ENCODE results near the gene C12orf56. TPM values are rescaled to one million over a fixed set of nuclear protein-coding genes. Genes with fewer than 3 reads are reported as not detected.
"Not testable (repeated sequence)": the region's sequence is repeated elsewhere in the genome, so short reads cannot be mapped to it uniquely, and the experiment has no call there.

C12orf56 gene
- total RNA-seq, 1 donor from 2014 or later, result 0.29 TPM

GRCh38 chr12:64221651-64222008, 168.9 kb downstream of the C12orf56 start:
- no peak for TF ChIP-seq CTCF (conservative IDR thresholded peaks at IDR 0.05; ENCODE audit: low read depth, low read length)

GRCh38 chr12:64220046-64220445, 170.5 kb downstream of the C12orf56 start:
- no peak for TF ChIP-seq CTCF (conservative IDR thresholded peaks at IDR 0.05; ENCODE audit: low read depth, low read length)
- H3K4me3 ChIP-seq (ENCODE audit: low read depth, low read length), result no peak overlapping the region
- DNase-seq (ENCODE audit: low read depth), result no peak

More at GRCh38 chr12:64221651-64222008, 168.9 kb downstream of the C12orf56 start:
- peak overlapping the region; percentile 94 for H3K4me3 ChIP-seq (ENCODE audit: low read depth, low read length)
- peak; percentile 47 for DNase-seq (ENCODE audit: low read depth)

- DNase-seq (ENCODE audit: low read depth), result no peak
- no peak for TF ChIP-seq CTCF (conservative IDR thresholded peaks at IDR 0.05; ENCODE audit: low read depth, low read length)
- no peak overlapping the region for H3K4me3 ChIP-seq (ENCODE audit: low read depth, low read length)
Measured at GRCh38 chr12:64219145-64219544, 171.4 kb downstream of the C12orf56 start.

GRCh38 chr12:64218597-64218996, 172.0 kb downstream of the C12orf56 start:
- TF ChIP-seq CTCF (conservative IDR thresholded peaks at IDR 0.05; ENCODE audit: low read depth, low read length), result no peak
- no peak overlapping the region for H3K4me3 ChIP-seq (ENCODE audit: low read depth, low read length)
- no peak for DNase-seq (ENCODE audit: low read depth)

- DNase-seq (ENCODE audit: low read depth); H3K4me3 ChIP-seq (ENCODE audit: low read depth, low read length): not testable (repeated sequence)
Measured at GRCh38 chr12:64217643-64218042, 172.9 kb downstream of the C12orf56 start.

- TF ChIP-seq CTCF (conservative IDR thresholded peaks at IDR 0.05; ENCODE audit: low read depth, low read length), result no peak
- no peak for DNase-seq (ENCODE audit: low read depth)
- H3K4me3 ChIP-seq (ENCODE audit: low read depth, low read length), result no peak overlapping the region
Measured at GRCh38 chr12:64216239-64216638, 174.3 kb downstream of the C12orf56 start.

Other genes starting within 250 kb of the C12orf56 start
- 4.8 and 5.5 TPM in 2 replicates for gene KICS2, start 168.5 kb downstream of the C12orf56 start, total RNA-seq
- 39.8 and 68.4 TPM in 2 replicates for gene XPOT, start 13.6 kb upstream of the C12orf56 start, total RNA-seq
- 15.0 and 16.7 TPM in 2 replicates for gene TBK1, start 61.4 kb upstream of the C12orf56 start, total RNA-seq
- gene RASSF3, start 219.7 kb upstream of the C12orf56 start, total RNA-seq, result 14.9 and 15.4 TPM in 2 replicates

Data from epithelial cell of proximal tubule (primary cell).